GM23338 (cell line): ENCODE measurements around the gene KCNJ6. TPM values are rescaled to one million over a fixed set of nuclear protein-coding genes. Genes with fewer than 3 reads are reported as not detected.

Experiments
- ATAC-seq: fragments of 200-7000 bp; cut with Tn5 transposase; 3 replicates; pipeline ENCODE4 v1.9.1; 2020
- DNase-seq: peaks from one replicate; pipeline ENCODE4 v3.0.0-alpha.2; 2015; ENCODE audit warnings: low spot score
- H2AFZ ChIP-seq: fragments of 200-600 bp; sonication (generic); 2 replicates; pipeline ENCODE4 v1.8.0; 2016; ENCODE audit warnings: antibody characterized with exemption, mild to moderate bottlenecking, moderate library complexity
- H3F3A ChIP-seq: fragments of 200-600 bp; sonication (generic); replicated peaks from 2 replicates; pipeline ENCODE4 v1.8.0; 2017; ENCODE audit warnings: antibody characterized with exemption, mixed run types, low read depth
- H3K27ac ChIP-seq: fragments of 200-600 bp; sonication (generic); 2 replicates; pipeline ENCODE4 v1.6.1; 2016; ENCODE audit warnings: low read depth
- H3K27me3 ChIP-seq: fragments of 200-600 bp; sonication (generic); 2 replicates; pipeline ENCODE4 v1.8.0; 2016; ENCODE audit warnings: mild to moderate bottlenecking, mixed run types, moderate library complexity; ENCODE audit not compliant: insufficient read depth
- H3K36me3 ChIP-seq: fragments of 200-600 bp; sonication (generic); 2 replicates; pipeline ENCODE4 v1.8.0; 2016; ENCODE audit warnings: mild to moderate bottlenecking; ENCODE audit not compliant: insufficient read depth
- H3K4me1 ChIP-seq: fragments of 200-600 bp; sonication (generic); 2 replicates; pipeline ENCODE4 v1.8.0; 2016; ENCODE audit warnings: mild to moderate bottlenecking, moderate library complexity; ENCODE audit not compliant: insufficient read depth
- H3K4me2 ChIP-seq: fragments of 200-600 bp; sonication (generic); 2 replicates; pipeline ENCODE4 v1.7.1; 2017; ENCODE audit warnings: mixed run types
- H3K4me3 ChIP-seq: fragments of 200-600 bp; sonication (generic); 2 replicates; pipeline ENCODE4 v1.6.1; 2016; ENCODE audit warnings: mixed run types
- H3K79me2 ChIP-seq: fragments of 200-600 bp; sonication (generic); replicated peaks from 2 replicates; pipeline ENCODE4 v1.8.0; 2017; ENCODE audit warnings: mild to moderate bottlenecking; ENCODE audit not compliant: insufficient read depth
- H3K9me2 ChIP-seq: fragments of 200-600 bp; sonication (generic); 2 replicates; pipeline ENCODE4 v1.8.0; 2017; ENCODE audit not compliant: insufficient read depth
- H4K20me1 ChIP-seq: fragments of 200-600 bp; sonication (generic); replicated peaks from 2 replicates; pipeline ENCODE4 v1.8.0; 2017; ENCODE audit warnings: mild to moderate bottlenecking; ENCODE audit not compliant: insufficient read depth
- H3K27ac Mint-ChIP-seq: 2 replicates; pipeline ENCODE4 v1.8.0; 2020; ENCODE audit warnings: inconsistent platforms, mild to moderate bottlenecking, moderate library complexity, mixed read lengths
- H3K27me3 Mint-ChIP-seq: 3 replicates; pipeline ENCODE4 v1.8.0; 2022; ENCODE audit warnings: low read depth, mild to moderate bottlenecking, moderate library complexity, mixed read lengths, inconsistent platforms; ENCODE audit not compliant: insufficient read depth, poor library complexity
- H3K36me3 Mint-ChIP-seq: 3 replicates; pipeline ENCODE4 v1.8.0; 2021; ENCODE audit warnings: low read depth, mild to moderate bottlenecking, inconsistent platforms, moderate library complexity, mixed read lengths
- H3K4me1 Mint-ChIP-seq: 3 replicates; pipeline ENCODE4 v1.8.0; 2020; ENCODE audit warnings: mild to moderate bottlenecking, inconsistent platforms, mixed read lengths
- H3K4me3 Mint-ChIP-seq: 3 replicates; pipeline ENCODE4 v1.8.0; 2021; ENCODE audit warnings: moderate library complexity, mild to moderate bottlenecking, inconsistent platforms, mixed read lengths
- H3K9me3 Mint-ChIP-seq: 3 replicates; pipeline ENCODE4 v1.8.0; 2020; ENCODE audit warnings: moderate library complexity, mild to moderate bottlenecking, inconsistent platforms, mixed read lengths
- EZH2 ChIP-seq: fragments of 200-600 bp; sonication (generic); IDR thresholded peaks from one replicate; pipeline ENCODE4 v1.8.0; 2017; ENCODE audit warnings: antibody characterized with exemption, mild to moderate bottlenecking, low read depth; ENCODE audit not compliant: unreplicated experiment
- EZH2phosphoT487 ChIP-seq: fragments of 200-600 bp; sonication (generic); IDR thresholded peaks from one replicate; pipeline ENCODE4 v1.8.1; 2018; ENCODE audit warnings: antibody characterized with exemption; ENCODE audit not compliant: unreplicated experiment
- JUNB ChIP-seq: IDR thresholded peaks from one replicate; pipeline ENCODE4 v1.6.1; 2016; ENCODE audit warnings: antibody characterized with exemption; ENCODE audit not compliant: unreplicated experiment
- NANOG ChIP-seq: IDR thresholded peaks from 2 replicates; pipeline ENCODE4 v1.6.1; 2016; ENCODE audit warnings: antibody characterized with exemption, borderline replicate concordance
- POLR2AphosphoS5 ChIP-seq: IDR thresholded peaks from 2 replicates; pipeline ENCODE4 v1.6.1; 2016; ENCODE audit warnings: antibody characterized with exemption, low read depth
- STAT1 ChIP-seq: IDR thresholded peaks from one replicate; pipeline ENCODE4 v1.6.1; 2016; ENCODE audit warnings: antibody characterized with exemption; ENCODE audit not compliant: unreplicated experiment
- ZNF114 ChIP-seq: fragments of 250-450 bp; sonication (Bioruptor Pico); IDR thresholded peaks from 2 replicates; pipeline ENCODE4 v1.5.0; 2020; ENCODE audit warnings: mild to moderate bottlenecking, moderate library complexity
- ZNF331 ChIP-seq: fragments of 250-450 bp; sonication (Bioruptor Pico); IDR thresholded peaks from 2 replicates; pipeline ENCODE4 v1.5.0; 2020; ENCODE audit warnings: low read depth, mild to moderate bottlenecking, moderate library complexity
- polyA plus RNA-seq: library from polyadenylated mRNA; unstranded; fragments of >200 nt; fragmentation: Nextera tagmentation; extraction: Ambion mirVana; gene quantifications from 2 replicates; pipeline ENCODE4 v1.2.1, GENCODE V29; 2016
- total RNA-seq: library from RNA; depleted of rRNA; stranded (reverse); fragments of >200 nt; shearing (Covaris generic); gene quantifications from 2 replicates; pipeline ENCODE4 v1.2.3, GENCODE V29; 2014
- TF ChIP-seq, protein P1 (sequence below): IDR thresholded peaks from one replicate; pipeline ENCODE4 v1.6.1; 2018; ENCODE audit warnings: antibody characterized with exemption; ENCODE audit not compliant: unreplicated experiment
- TF ChIP-seq, protein P2 (sequence below), 2 experiments: fragments of 200-600 bp in 1 of 2; sonication (generic) in 1 of 2; conservative IDR thresholded peaks; 2 replicates each; pipeline versions ENCODE4 v1.5.1 to v1.6.1; 2016 to 2017; ENCODE audit warnings: antibody characterized with exemption in 2 of 2, low read depth in 2 of 2, mild to moderate bottlenecking in 2 of 2, moderate library complexity in 1 of 2
- TF ChIP-seq, protein P3 (sequence below): IDR thresholded peaks from 2 replicates; pipeline ENCODE4 v1.6.1; 2016; ENCODE audit warnings: antibody characterized with exemption

Gene KCNJ6
- total and polyA plus RNA-seq, 2 experiments from 2014 or later = 0.48 to 0.52 TPM

DNA sequence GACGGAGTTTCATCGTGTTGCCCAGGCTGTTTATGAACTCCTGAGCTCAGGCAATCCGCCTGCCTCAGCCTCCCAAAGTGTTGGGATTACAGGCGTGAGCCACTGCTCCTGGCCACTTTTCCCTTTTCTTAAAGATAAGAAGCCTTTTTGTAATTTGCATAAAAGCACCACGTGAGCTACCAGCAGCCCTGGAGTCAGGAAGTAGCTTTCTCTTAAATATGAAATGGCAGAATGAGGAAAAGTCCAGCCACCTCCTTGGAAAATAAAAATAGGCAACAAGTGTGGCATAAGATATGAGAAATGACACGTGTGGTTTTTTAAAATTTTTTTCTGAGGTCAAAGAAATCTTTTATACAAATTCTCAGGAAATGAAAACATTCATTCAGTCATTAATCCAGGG is 289.9 kb downstream of the KCNJ6 start:
- no peak for ATAC-seq
- H3K27ac Mint-ChIP-seq = no peak overlapping the region

DNA sequence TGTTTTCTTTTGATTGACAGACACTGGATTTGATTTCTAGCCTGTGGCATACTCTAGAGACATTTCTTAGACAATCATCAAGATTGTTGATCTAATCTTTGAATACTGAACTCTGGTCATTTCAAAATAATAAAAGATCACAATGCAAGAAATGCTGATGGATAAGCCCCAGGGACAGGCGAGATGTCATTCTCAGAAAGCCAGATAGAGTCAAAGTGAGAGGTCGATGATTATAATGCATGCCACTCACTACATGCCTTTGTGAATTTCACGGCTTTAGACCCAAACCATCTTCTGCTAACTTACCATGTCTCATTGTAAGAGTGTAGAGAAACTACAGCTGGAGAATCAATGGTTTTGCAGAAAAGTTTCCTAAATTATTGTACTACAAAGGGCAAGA is 292.6 kb downstream of the KCNJ6 start:
- Histone ChIP-seq H3K27me3 (no peaks in the 10 kb centered on the region), H3K9me2 (peaks cover 19% of the 10 kb centered on the region), H3K79me2 (no peaks in the 10 kb centered on the region), H2AFZ (peak overlapping the region; percentile 39; the same call in 1 of the 2 replicates), H3K4me2 (no peak overlapping the region), H3K36me3 (no peaks in the 10 kb centered on the region; the same call in 1 of the 2 replicates), H4K20me1 (no peaks in the 10 kb centered on the region), H3K4me3 (no peak overlapping the region), H3K27ac (no peak overlapping the region), H3K4me1 (peaks cover 17% of the 10 kb centered on the region), H3F3A (no peaks in the 10 kb centered on the region)
- peaks cover 7% of the 10 kb centered on the region for H3K27me3 Mint-ChIP-seq
- H3K4me3 Mint-ChIP-seq = no peak overlapping the region
- H3K4me1 Mint-ChIP-seq = peaks cover 30% of the 10 kb centered on the region
- peaks cover 14% of the 10 kb centered on the region for H3K36me3 Mint-ChIP-seq
- no peak for DNase-seq
- ATAC-seq = no peak
- H3K27ac Mint-ChIP-seq = no peak overlapping the region
- H3K9me3 Mint-ChIP-seq = peaks cover 11% of the 10 kb centered on the region
- TF ChIP-seq POLR2AphosphoS5 (no peak), STAT1 (no peak), EZH2 (no peak), NANOG (no peak), EZH2phosphoT487 (no peak), JUNB (no peak), ZNF114 (CRISPR knock-in tag) (no peak)
- TF ChIP-seq, protein P1, sequence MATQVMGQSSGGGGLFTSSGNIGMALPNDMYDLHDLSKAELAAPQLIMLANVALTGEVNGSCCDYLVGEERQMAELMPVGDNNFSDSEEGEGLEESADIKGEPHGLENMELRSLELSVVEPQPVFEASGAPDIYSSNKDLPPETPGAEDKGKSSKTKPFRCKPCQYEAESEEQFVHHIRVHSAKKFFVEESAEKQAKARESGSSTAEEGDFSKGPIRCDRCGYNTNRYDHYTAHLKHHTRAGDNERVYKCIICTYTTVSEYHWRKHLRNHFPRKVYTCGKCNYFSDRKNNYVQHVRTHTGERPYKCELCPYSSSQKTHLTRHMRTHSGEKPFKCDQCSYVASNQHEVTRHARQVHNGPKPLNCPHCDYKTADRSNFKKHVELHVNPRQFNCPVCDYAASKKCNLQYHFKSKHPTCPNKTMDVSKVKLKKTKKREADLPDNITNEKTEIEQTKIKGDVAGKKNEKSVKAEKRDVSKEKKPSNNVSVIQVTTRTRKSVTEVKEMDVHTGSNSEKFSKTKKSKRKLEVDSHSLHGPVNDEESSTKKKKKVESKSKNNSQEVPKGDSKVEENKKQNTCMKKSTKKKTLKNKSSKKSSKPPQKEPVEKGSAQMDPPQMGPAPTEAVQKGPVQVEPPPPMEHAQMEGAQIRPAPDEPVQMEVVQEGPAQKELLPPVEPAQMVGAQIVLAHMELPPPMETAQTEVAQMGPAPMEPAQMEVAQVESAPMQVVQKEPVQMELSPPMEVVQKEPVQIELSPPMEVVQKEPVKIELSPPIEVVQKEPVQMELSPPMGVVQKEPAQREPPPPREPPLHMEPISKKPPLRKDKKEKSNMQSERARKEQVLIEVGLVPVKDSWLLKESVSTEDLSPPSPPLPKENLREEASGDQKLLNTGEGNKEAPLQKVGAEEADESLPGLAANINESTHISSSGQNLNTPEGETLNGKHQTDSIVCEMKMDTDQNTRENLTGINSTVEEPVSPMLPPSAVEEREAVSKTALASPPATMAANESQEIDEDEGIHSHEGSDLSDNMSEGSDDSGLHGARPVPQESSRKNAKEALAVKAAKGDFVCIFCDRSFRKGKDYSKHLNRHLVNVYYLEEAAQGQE = no peak
- TF ChIP-seq, protein P2, sequence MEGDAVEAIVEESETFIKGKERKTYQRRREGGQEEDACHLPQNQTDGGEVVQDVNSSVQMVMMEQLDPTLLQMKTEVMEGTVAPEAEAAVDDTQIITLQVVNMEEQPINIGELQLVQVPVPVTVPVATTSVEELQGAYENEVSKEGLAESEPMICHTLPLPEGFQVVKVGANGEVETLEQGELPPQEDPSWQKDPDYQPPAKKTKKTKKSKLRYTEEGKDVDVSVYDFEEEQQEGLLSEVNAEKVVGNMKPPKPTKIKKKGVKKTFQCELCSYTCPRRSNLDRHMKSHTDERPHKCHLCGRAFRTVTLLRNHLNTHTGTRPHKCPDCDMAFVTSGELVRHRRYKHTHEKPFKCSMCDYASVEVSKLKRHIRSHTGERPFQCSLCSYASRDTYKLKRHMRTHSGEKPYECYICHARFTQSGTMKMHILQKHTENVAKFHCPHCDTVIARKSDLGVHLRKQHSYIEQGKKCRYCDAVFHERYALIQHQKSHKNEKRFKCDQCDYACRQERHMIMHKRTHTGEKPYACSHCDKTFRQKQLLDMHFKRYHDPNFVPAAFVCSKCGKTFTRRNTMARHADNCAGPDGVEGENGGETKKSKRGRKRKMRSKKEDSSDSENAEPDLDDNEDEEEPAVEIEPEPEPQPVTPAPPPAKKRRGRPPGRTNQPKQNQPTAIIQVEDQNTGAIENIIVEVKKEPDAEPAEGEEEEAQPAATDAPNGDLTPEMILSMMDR (conservative IDR thresholded peaks at IDR 0.05; ENCODE audit: low read depth in 2 of 2) = no peak
- TF ChIP-seq, protein P3, sequence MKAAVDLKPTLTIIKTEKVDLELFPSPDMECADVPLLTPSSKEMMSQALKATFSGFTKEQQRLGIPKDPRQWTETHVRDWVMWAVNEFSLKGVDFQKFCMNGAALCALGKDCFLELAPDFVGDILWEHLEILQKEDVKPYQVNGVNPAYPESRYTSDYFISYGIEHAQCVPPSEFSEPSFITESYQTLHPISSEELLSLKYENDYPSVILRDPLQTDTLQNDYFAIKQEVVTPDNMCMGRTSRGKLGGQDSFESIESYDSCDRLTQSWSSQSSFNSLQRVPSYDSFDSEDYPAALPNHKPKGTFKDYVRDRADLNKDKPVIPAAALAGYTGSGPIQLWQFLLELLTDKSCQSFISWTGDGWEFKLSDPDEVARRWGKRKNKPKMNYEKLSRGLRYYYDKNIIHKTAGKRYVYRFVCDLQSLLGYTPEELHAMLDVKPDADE = no peak

More for the DNA sequence above, 289.9 kb downstream of the KCNJ6 start:
- DNase-seq = no peak
- H3K4me1 Mint-ChIP-seq = peaks cover 37% of the 10 kb centered on the region
- H3K4me2 ChIP-seq = no peak overlapping the region
- peaks cover 23% of the 10 kb centered on the region for H3K4me1 ChIP-seq
- no peak for TF ChIP-seq EZH2
- TF ChIP-seq NANOG = no peak
- no peak for TF ChIP-seq POLR2AphosphoS5
- TF ChIP-seq ZNF331 = no peak
- TF ChIP-seq STAT1 = no peak
- TF ChIP-seq ZNF114 (CRISPR knock-in tag) = no peak
- peaks cover 14% of the 10 kb centered on the region for H3K36me3 Mint-ChIP-seq
- no peak overlapping the region for H3K4me3 Mint-ChIP-seq
- 0 out of 2 replicates have a peak, but pooled peaks cover 2% of the 10 kb centered on the region for H3F3A ChIP-seq
- H3K27me3 Mint-ChIP-seq = peaks cover 6% of the 10 kb centered on the region
- no peak overlapping the region for H3K27ac ChIP-seq
- H3K4me3 ChIP-seq = no peak overlapping the region
- H3K27me3 ChIP-seq = no peaks in the 10 kb centered on the region
- no peaks in the 10 kb centered on the region for H4K20me1 ChIP-seq
- no peak overlapping the region; the same call in 1 of the 2 replicates for H2AFZ ChIP-seq
- no peaks in the 10 kb centered on the region for H3K79me2 ChIP-seq
- H3K36me3 ChIP-seq = peaks cover 3% of the 10 kb centered on the region; the same call in 1 of the 2 replicates
- peaks cover 11% of the 10 kb centered on the region for H3K9me3 Mint-ChIP-seq
- H3K9me2 ChIP-seq = peaks cover 12% of the 10 kb centered on the region
